ENCODE results near the gene DNAI1.

The DNAI1 gene

GRCh38 chr9:34556949-34557348 is 98.3 kb downstream of the DNAI1 start:
- H3K4me1 ChIP-seq = peaks cover 0 to 32% (median 30%) of the 10 kb centered on the region in 10 experiments; a peak in 18 of 20 replicates
- H3K4me2 ChIP-seq = no peak overlapping the region
- no peak overlapping the region for H3K27ac ChIP-seq
- H3K4me3 ChIP-seq = no peak overlapping the region
- H3K36me3 ChIP-seq = no peaks in the 10 kb centered on the region
- H3K9ac ChIP-seq = no peak overlapping the region
- H3K27me3 ChIP-seq = peaks cover 19 to 41% (median 35%) of the 10 kb centered on the region in 11 experiments; a peak in 21 of 22 replicates
- peaks cover 0 to 3% (median 0%) of the 10 kb centered on the region in 11 experiments; a peak in 5 of 22 replicates for H3K9me3 ChIP-seq (replicated peaks in 1 of 11)
- TF ChIP-seq Cebpa-rat (IDR thresholded peaks at IDR 0.05) = no peak
- H4K20me1 ChIP-seq = peaks cover 0 to 47% (median 7%) of the 10 kb centered on the region in 11 experiments; a peak in 10 of 22 replicates

- peaks cover 19 to 40% (median 35%) of the 10 kb centered on the region in 11 experiments; a peak in 21 of 22 replicates for H3K27me3 ChIP-seq
- H4K20me1 ChIP-seq = peaks cover 0 to 40% (median 7%) of the 10 kb centered on the region in 11 experiments; a peak in 10 of 22 replicates
- peaks cover 0 to 25% (median 23%) of the 10 kb centered on the region in 10 experiments; a peak in 18 of 20 replicates for H3K4me1 ChIP-seq
- H3K9ac ChIP-seq = no peak overlapping the region
- H3K4me2 ChIP-seq = no peak overlapping the region
- no peaks in the 10 kb centered on the region for H3K36me3 ChIP-seq
- no peak for TF ChIP-seq Cebpa-rat (IDR thresholded peaks at IDR 0.05)
- no peak overlapping the region for H3K4me3 ChIP-seq
- H3K27ac ChIP-seq = no peak overlapping the region
- peaks cover 0 to 6% (median 0%) of the 10 kb centered on the region in 11 experiments; a peak in 5 of 22 replicates for H3K9me3 ChIP-seq (replicated peaks in 1 of 11)
Measured at GRCh38 chr9:34557426-34558321, 99.1 kb downstream of the DNAI1 start.

- H3K27ac ChIP-seq = no peak overlapping the region
- H3K4me1 ChIP-seq = peaks cover 0 to 18% (median 17%) of the 10 kb centered on the region in 10 experiments; a peak in 18 of 20 replicates
- H3K9ac ChIP-seq = no peak overlapping the region
- TF ChIP-seq Cebpa-rat (IDR thresholded peaks at IDR 0.05) = no peak
- no peaks in the 10 kb centered on the region for H3K36me3 ChIP-seq
- peaks cover 0 to 6% (median 0%) of the 10 kb centered on the region in 11 experiments; a peak in 5 of 22 replicates for H3K9me3 ChIP-seq (replicated peaks in 1 of 11)
- H3K4me3 ChIP-seq = no peak overlapping the region
- H3K4me2 ChIP-seq = no peak overlapping the region
- H4K20me1 ChIP-seq = peaks cover 0 to 34% (median 7%) of the 10 kb centered on the region in 11 experiments; a peak in 10 of 22 replicates
- peaks cover 19 to 40% (median 35%) of the 10 kb centered on the region in 11 experiments; a peak in 21 of 22 replicates for H3K27me3 ChIP-seq
Measured at GRCh38 chr9:34558364-34558763, 99.8 kb downstream of the DNAI1 start.

- H3K4me2 ChIP-seq = no peak overlapping the region
- peaks cover 0 to 6% (median 0%) of the 10 kb centered on the region in 11 experiments; a peak in 5 of 22 replicates for H3K9me3 ChIP-seq (replicated peaks in 1 of 11)
- H3K9ac ChIP-seq = no peak overlapping the region
Measured at GRCh38 chr9:34558919-34559623, 100.5 kb downstream of the DNAI1 start.

GRCh38 chr9:34559624-34560455 is 101.2 kb downstream of the DNAI1 start:
- peaks cover 0 to 33% (median 0%) of the 10 kb centered on the region in 11 experiments; a peak in 2 of 22 replicates for H4K20me1 ChIP-seq
- no peak for TF ChIP-seq Cebpa-rat (IDR thresholded peaks at IDR 0.05)
- H3K4me2 ChIP-seq = no peak overlapping the region
- no peaks in the 10 kb centered on the region for H3K36me3 ChIP-seq
- H3K9ac ChIP-seq = no peak overlapping the region
- peaks cover 19 to 40% (median 35%) of the 10 kb centered on the region in 11 experiments; a peak in 21 of 22 replicates for H3K27me3 ChIP-seq
- no peak overlapping the region for H3K27ac ChIP-seq
- H3K4me1 ChIP-seq = peaks cover 0 to 3% (median 2%) of the 10 kb centered on the region in 10 experiments; a peak in 13 of 20 replicates
- H3K9me3 ChIP-seq (replicated peaks in 1 of 11) = peaks cover 0 to 6% (median 0%) of the 10 kb centered on the region in 11 experiments; a peak in 5 of 22 replicates
- no peak overlapping the region for H3K4me3 ChIP-seq

More at GRCh38 chr9:34558919-34559623, 100.5 kb downstream of the DNAI1 start:
- H3K4me1 ChIP-seq = peaks cover 0 to 11% (median 9%) of the 10 kb centered on the region in 10 experiments; a peak in 18 of 20 replicates
- H3K27me3 ChIP-seq = peaks cover 19 to 40% (median 35%) of the 10 kb centered on the region in 11 experiments; a peak in 21 of 22 replicates
- no peak overlapping the region for H3K27ac ChIP-seq
- no peaks in the 10 kb centered on the region for H3K36me3 ChIP-seq
- peaks cover 0 to 33% (median 0%) of the 10 kb centered on the region in 11 experiments; a peak in 8 of 22 replicates for H4K20me1 ChIP-seq
- TF ChIP-seq Cebpa-rat (IDR thresholded peaks at IDR 0.05) = no peak
- no peak overlapping the region for H3K4me3 ChIP-seq

- peaks cover 19 to 40% (median 35%) of the 10 kb centered on the region in 11 experiments; a peak in 21 of 22 replicates for H3K27me3 ChIP-seq
- TF ChIP-seq Cebpa-rat (IDR thresholded peaks at IDR 0.05) = no peak
- H3K9me3 ChIP-seq (replicated peaks in 1 of 11) = peaks cover 0 to 6% (median 0%) of the 10 kb centered on the region in 11 experiments; a peak in 5 of 22 replicates
- H3K4me3 ChIP-seq = no peak overlapping the region
- H3K27ac ChIP-seq = no peak overlapping the region
- H3K4me2 ChIP-seq = no peak overlapping the region
- H3K9ac ChIP-seq = no peak overlapping the region
- no peaks in the 10 kb centered on the region; a peak in 1 of 20 replicates for H3K4me1 ChIP-seq
- H3K36me3 ChIP-seq = no peaks in the 10 kb centered on the region
- H4K20me1 ChIP-seq = peaks cover 0 to 33% (median 0%) of the 10 kb centered on the region in 11 experiments; a peak in 2 of 22 replicates
Measured at GRCh38 chr9:34560599-34561214, 102.1 kb downstream of the DNAI1 start.

GRCh38 chr9:34562135-34562745 is 103.6 kb downstream of the DNAI1 start:
- Histone ChIP-seq H3K27me3 (peaks cover 19 to 40% (median 35%) of the 10 kb centered on the region in 11 experiments; a peak in 21 of 22 replicates), H3K9me3 (replicated peaks in 1 of 11) (peaks cover 0 to 6% (median 0%) of the 10 kb centered on the region in 11 experiments; a peak in 5 of 22 replicates), H3K9ac (no peak overlapping the region), H3K36me3 (no peaks in the 10 kb centered on the region), H3K27ac (no peak overlapping the region), H4K20me1 (peaks cover 0 to 33% (median 0%) of the 10 kb centered on the region in 11 experiments; a peak in 3 of 22 replicates), H3K4me2 (no peak overlapping the region), H3K4me1 (no peaks in the 10 kb centered on the region; a peak in 1 of 20 replicates), H3K4me3 (no peak overlapping the region)
- TF ChIP-seq Cebpa-rat (IDR thresholded peaks at IDR 0.05) = no peak
